Renal cortex interstitium (tissue), 11 donors: ENCODE data around the gene UQCC5. TPM values are rescaled to one million over a fixed set of nuclear protein-coding genes. Genes with fewer than 3 reads are reported as not detected.
"Not testable (repeated sequence)": the region's sequence is repeated elsewhere in the genome, so short reads cannot be mapped to it uniquely, and the experiment has no call there.

Experiments used
- DNase-seq, 11 donors: peaks; one replicate each; pipeline ENCODE4 v3.0.0-alpha.2; 2013; ENCODE audit warnings: low read depth in 9 of 11, low spot score in 4 of 11; ENCODE audit errors: extremely low read depth in 1 of 11
- polyA plus RNA-seq, 3 donors: library from polyadenylated mRNA; unstranded; fragments of 120-200 nt; gene quantifications; one replicate each; pipeline ENCODE4 v1.2.1, GENCODE V29; 2013; ENCODE audit not compliant: insufficient read length in 3 of 3

UQCC5 gene
- polyA plus RNA-seq, 3 donors = 17.4 to 28.2 (median 20.8) TPM

DNA sequence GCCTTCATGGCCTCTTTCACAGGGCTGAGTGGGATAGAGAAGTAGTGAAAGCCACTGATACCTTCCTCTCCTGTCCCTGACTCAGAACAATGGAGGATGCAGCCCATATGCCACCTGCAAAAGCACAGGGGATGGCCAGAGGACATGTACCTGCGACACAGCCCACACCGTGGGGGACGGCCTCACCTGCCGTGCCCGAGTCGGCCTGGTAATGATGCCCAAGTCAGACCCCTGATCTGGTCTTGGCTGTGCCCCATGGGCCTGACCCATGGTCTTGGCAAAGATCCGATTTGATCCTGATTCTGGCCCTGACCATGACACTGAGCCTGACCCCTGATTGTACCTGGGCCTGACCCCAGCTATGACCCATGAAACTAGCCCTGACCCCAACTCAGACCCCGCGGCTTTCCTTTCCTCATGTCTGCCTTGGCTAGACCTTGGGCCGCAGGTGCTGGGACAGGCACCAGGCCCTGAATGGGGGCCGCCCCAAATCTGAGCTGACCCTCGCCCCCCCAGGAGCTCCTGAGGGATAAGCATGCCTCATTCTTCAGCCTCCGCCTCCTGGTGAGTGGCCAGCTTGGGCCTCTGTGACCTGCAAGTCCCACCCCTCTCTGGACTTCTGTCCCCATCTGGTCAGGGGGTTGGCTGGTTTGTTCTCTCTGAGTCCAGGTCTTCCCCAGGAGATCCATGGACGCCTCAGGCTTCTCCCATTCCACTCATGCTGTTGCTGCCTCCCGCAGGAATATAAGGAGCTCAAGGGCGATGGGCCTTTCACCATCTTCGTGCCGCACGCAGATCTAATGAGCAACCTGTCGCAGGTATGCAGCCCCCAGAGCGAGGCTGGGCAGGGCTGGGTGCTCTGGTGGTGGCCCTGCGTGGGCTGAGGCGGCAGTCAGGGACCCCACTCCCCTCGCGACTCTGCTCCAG lies 18.3 kb upstream of the UQCC5 start:
- no peak for DNase-seq

DNA sequence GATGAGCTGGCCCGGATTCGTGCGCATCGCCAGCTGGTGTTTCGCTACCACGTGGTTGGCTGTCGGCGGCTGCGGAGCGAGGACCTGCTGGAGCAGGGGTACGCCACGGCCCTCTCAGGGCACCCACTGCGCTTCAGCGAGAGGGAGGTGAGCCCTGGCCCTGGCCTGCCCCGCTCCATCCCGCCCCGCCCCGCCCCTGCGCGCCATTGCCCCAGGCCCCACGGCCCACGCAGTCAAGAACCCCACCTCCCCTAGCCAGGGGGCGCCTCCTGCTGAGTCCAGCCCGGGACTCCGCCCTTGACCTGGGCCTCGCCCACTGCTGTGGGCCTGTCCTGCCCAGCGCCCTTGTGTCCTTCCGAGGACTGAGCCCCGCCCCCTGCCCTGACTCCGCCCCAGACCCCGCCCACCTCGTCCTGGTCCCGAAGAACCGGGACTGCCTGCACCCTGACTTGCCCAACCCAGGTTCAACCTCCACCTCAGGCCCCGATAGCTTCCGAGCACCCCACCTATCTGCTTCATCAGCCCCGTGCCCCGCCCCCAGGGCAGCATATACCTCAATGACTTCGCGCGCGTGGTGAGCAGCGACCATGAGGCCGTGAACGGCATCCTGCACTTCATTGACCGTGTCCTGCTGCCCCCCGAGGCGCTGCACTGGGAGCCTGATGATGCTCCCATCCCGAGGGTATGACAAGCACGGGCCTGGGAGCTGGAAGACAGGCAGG lies 17.5 kb upstream of the UQCC5 start:
- no peak for DNase-seq

- DNase-seq = no peak
Measured at GRCh38 chr3:52519445-52520140, 16.8 kb upstream of the UQCC5 start.

DNA sequence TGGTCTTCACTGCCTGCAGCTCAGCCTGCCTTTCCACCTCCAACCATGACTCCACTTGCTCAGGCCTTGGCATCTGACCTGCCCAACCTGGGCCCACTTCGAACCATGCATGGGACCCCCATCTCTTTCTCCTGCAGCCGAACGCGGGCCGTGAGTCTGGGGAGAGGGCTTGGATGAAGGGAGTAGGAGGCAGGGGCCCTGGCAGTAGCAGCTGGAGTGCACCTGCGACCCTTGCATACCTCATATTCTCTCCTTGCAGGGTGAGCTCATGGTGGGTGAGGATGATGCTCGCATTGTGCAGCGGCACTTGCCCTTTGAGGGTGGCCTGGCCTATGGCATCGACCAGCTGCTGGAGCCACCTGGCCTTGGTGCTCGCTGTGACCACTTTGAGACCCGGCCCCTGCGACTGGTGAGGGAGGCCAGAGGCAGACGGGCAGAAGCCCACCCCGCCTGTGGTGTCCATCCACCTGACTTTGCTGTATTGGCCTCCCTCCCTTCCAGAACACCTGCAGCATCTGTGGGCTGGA lies 16.2 kb upstream of the UQCC5 start:
- DNase-seq = no peak

- DNase-seq = no peak
Measured at GRCh38 chr3:52520716-52521487, 15.5 kb upstream of the UQCC5 start.

- DNase-seq = no peak
Measured at GRCh38 chr3:52521488-52521824, 14.9 kb upstream of the UQCC5 start.

DNA sequence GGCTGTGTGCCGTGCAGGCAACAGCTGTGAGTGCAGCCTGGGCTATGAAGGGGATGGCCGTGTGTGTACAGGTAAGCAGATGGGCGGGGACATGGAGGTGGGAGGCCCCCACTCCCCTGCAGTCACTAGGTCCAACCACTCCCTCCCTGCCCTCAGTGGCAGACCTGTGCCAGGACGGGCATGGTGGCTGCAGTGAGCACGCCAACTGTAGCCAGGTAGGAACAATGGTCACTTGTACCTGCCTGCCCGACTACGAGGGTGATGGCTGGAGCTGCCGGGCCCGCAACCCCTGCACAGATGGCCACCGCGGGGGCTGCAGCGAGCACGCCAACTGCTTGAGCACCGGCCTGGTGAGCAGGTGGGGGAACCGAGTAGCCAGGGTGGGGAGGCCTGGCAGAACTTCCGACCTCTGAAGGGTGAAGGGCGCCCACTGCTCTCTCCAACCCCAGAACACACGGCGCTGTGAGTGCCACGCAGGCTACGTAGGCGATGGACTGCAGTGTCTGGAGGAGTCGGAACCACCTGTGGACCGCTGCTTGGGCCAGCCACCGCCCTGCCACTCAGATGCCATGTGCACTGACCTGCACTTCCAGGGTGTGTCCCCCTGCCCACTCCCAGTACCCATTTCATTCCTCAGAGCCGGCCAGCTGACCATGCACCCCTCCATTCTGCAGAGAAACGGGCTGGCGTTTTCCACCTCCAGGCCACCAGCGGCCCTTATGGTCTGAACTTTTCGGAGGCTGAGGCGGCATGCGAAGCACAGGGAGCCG lies 14.3 kb upstream of the UQCC5 start:
- DNase-seq = no peak

DNA sequence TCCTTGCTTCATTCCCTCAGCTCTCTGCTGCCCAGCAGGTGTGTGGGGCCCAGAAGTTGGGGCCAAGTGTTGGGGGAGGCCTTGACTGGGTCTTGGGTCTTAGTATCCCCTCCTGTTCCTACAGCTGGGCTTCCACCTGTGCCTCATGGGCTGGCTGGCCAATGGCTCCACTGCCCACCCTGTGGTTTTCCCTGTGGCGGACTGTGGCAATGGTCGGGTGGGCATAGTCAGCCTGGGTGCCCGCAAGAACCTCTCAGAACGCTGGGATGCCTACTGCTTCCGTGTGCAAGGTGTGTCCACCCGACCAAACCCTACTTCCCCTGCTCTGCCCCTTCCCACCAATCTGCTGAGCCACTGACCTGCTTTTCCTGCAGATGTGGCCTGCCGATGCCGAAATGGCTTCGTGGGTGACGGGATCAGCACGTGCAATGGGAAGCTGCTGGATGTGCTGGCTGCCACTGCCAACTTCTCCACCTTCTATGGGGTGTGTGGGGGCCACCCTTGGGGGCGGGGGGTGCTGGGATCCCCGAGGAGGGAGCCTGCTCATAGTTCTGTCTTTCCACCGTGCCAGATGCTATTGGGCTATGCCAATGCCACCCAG lies 13.7 kb upstream of the UQCC5 start:
- no peak for DNase-seq

- no peak for DNase-seq
Measured at GRCh38 chr3:52523386-52524257, 12.8 kb upstream of the UQCC5 start.

GRCh38 chr3:52524258-52524751 lies 12.1 kb upstream of the UQCC5 start:
- no peak for DNase-seq

- peak in 1 of 11 donors; percentile 50 for DNase-seq
Measured at GRCh38 chr3:52524752-52525679, 11.4 kb upstream of the UQCC5 start.

GRCh38 chr3:52525680-52526561 lies 10.5 kb upstream of the UQCC5 start:
- DNase-seq = no peak

DNA sequence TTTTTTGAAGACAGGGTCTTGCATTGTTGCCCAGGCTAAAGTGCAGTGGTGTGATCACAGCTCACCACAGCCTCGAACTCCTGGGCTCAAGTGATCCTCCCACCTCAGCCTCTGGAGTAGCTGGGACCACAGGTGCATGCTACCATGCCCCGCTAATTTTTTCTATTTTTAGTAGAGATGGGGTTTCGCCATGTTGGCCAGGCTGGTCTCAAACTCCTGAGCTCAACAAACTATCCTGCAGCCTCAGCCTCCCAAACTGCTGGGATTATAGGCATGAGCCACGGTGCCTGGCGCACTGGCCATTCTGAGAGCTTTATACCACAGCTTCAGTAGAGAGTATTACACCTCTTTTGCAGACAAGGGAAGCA lies 9.8 kb upstream of the UQCC5 start:
- DNase-seq = not testable (repeated sequence)

DNA sequence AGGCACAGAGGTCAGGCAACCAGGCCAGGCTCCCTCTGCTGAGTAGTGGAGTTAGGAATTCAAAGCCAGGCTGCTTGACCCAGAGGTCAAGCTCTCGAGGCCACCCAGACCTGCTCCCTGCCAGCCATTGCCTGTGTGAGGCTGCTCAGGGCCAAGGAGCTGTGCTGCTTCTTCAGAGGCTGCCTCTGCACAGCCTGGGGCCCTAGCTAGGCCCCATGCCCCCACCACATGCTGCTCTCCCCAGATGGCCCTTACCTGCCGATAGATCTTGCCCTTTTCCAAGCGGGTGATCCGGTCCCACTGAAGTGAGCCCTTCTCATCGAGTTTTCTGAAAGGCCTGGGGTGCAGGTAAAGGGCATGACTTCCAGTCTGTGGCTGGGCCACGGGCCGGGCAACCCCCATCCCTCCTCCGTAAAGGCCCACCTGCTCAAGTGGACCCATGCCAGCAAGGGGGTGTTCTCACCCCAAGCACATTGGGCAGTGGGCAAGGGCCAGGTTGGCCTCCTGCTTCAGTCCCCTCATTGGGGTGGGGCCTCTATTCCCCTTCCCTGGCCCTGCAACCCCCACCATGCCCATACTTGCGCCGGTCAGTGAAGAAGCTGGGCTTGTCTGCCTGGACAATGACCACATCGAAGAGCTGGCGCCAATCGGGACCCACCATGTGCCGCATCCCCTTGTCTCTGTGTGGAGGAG lies 9.2 kb upstream of the UQCC5 start:
- DNase-seq = no peak
